ENCODE results near the gene POLQ.

POLQ gene

GRCh38 chr3:121545049-121545573, 677 bp downstream of the POLQ start:
- Mint-ChIP-seq H3K27ac (peak overlapping the region; percentile 18), H3K9me3 (no peaks in the 10 kb centered on the region)

GRCh38 chr3:121542924-121543323, 2.9 kb downstream of the POLQ start:
- Mint-ChIP-seq H3K27me3 (no peaks in the 10 kb centered on the region), H3K4me1 (ENCODE audit: low read depth) (peaks cover 6% of the 10 kb centered on the region), H3K4me3 (no peak overlapping the region), H3K27ac (no peak overlapping the region), H3K9me3 (no peaks in the 10 kb centered on the region), H3K36me3 (ENCODE audit: low read depth) (no peaks in the 10 kb centered on the region)
- intact Hi-C loops (cut with micrococcal nuclease): loop anchor here (10.0 kb wide), 2 partner anchors 202 to 732 kb away; partner anchors contain the start of gene GOLGB1

More at GRCh38 chr3:121545049-121545573, 677 bp downstream of the POLQ start:
- H3K4me3 Mint-ChIP-seq: peak overlapping the region; percentile 83
- H3K36me3 Mint-ChIP-seq (ENCODE audit: low read depth): no peaks in the 10 kb centered on the region
- intact Hi-C loops (cut with micrococcal nuclease): loop anchor here (10.0 kb wide), 2 partner anchors 200 to 730 kb away; partner anchors contain the start of gene GOLGB1
- H3K4me1 Mint-ChIP-seq (ENCODE audit: low read depth): peaks cover 12% of the 10 kb centered on the region
- no peaks in the 10 kb centered on the region for H3K27me3 Mint-ChIP-seq

- peak overlapping the region; percentile 36 for H3K27ac Mint-ChIP-seq
- no peaks in the 10 kb centered on the region for H3K9me3 Mint-ChIP-seq
- intact Hi-C loops (cut with micrococcal nuclease): no loop called here
Observed at GRCh38 chr3:121531269-121531668, 14.5 kb downstream of the POLQ start.

GRCh38 chr3:121529308-121529707, 16.5 kb downstream of the POLQ start:
- Mint-ChIP-seq H3K9me3 (no peaks in the 10 kb centered on the region), H3K4me1 (ENCODE audit: low read depth) (no peaks in the 10 kb centered on the region), H3K4me3 (no peak overlapping the region), H3K27me3 (no peaks in the 10 kb centered on the region), H3K36me3 (ENCODE audit: low read depth) (peaks cover 5% of the 10 kb centered on the region), H3K27ac (no peak overlapping the region)
- intact Hi-C loops (cut with micrococcal nuclease): no loop called here

More at GRCh38 chr3:121531269-121531668, 14.5 kb downstream of the POLQ start:
- Mint-ChIP-seq H3K4me1 (ENCODE audit: low read depth) (no peaks in the 10 kb centered on the region), H3K4me3 (no peak overlapping the region), H3K36me3 (ENCODE audit: low read depth) (peaks cover 6% of the 10 kb centered on the region), H3K27me3 (no peaks in the 10 kb centered on the region)

GRCh38 chr3:121520510-121520909, 25.3 kb downstream of the POLQ start:
- H3K27me3 Mint-ChIP-seq: no peaks in the 10 kb centered on the region
- intact Hi-C loops (cut with micrococcal nuclease): no loop called here
- peaks cover 8% of the 10 kb centered on the region for H3K9me3 Mint-ChIP-seq
- no peak overlapping the region for H3K4me3 Mint-ChIP-seq
- H3K36me3 Mint-ChIP-seq (ENCODE audit: low read depth): peaks cover 11% of the 10 kb centered on the region
- H3K4me1 Mint-ChIP-seq (ENCODE audit: low read depth): no peaks in the 10 kb centered on the region
- no peak overlapping the region for H3K27ac Mint-ChIP-seq

- Mint-ChIP-seq H3K36me3 (ENCODE audit: low read depth) (peaks cover 11% of the 10 kb centered on the region), H3K9me3 (peaks cover 9% of the 10 kb centered on the region), H3K27ac (no peak overlapping the region), H3K4me3 (no peak overlapping the region), H3K4me1 (ENCODE audit: low read depth) (no peaks in the 10 kb centered on the region), H3K27me3 (no peaks in the 10 kb centered on the region)
- intact Hi-C loops (cut with micrococcal nuclease): no loop called here
Observed at GRCh38 chr3:121517953-121518655, 27.7 kb downstream of the POLQ start.

GRCh38 chr3:121515862-121516261, 29.9 kb downstream of the POLQ start:
- no peak overlapping the region for H3K4me3 Mint-ChIP-seq
- no peaks in the 10 kb centered on the region for H3K4me1 Mint-ChIP-seq (ENCODE audit: low read depth)
- H3K9me3 Mint-ChIP-seq: peaks cover 9% of the 10 kb centered on the region
- H3K27me3 Mint-ChIP-seq: no peaks in the 10 kb centered on the region
- intact Hi-C loops (cut with micrococcal nuclease): no loop called here
- H3K36me3 Mint-ChIP-seq (ENCODE audit: low read depth): peaks cover 11% of the 10 kb centered on the region
- no peak overlapping the region for H3K27ac Mint-ChIP-seq

GRCh38 chr3:121515313-121515712, 30.5 kb downstream of the POLQ start:
- Mint-ChIP-seq H3K36me3 (ENCODE audit: low read depth) (peaks cover 11% of the 10 kb centered on the region), H3K27me3 (no peaks in the 10 kb centered on the region), H3K27ac (no peak overlapping the region), H3K9me3 (peaks cover 9% of the 10 kb centered on the region), H3K4me1 (ENCODE audit: low read depth) (no peaks in the 10 kb centered on the region), H3K4me3 (no peak overlapping the region)
- intact Hi-C loops (cut with micrococcal nuclease): no loop called here

GRCh38 chr3:121514496-121514895, 31.3 kb downstream of the POLQ start:
- Mint-ChIP-seq H3K27me3 (no peaks in the 10 kb centered on the region), H3K4me1 (ENCODE audit: low read depth) (no peaks in the 10 kb centered on the region), H3K27ac (no peak overlapping the region), H3K9me3 (peaks cover 9% of the 10 kb centered on the region), H3K4me3 (no peak overlapping the region), H3K36me3 (ENCODE audit: low read depth) (peaks cover 11% of the 10 kb centered on the region)
- intact Hi-C loops (cut with micrococcal nuclease): no loop called here

- no peaks in the 10 kb centered on the region for H3K4me1 Mint-ChIP-seq (ENCODE audit: low read depth)
- intact Hi-C loops (cut with micrococcal nuclease): no loop called here
- no peak overlapping the region for H3K27ac Mint-ChIP-seq
- no peaks in the 10 kb centered on the region for H3K27me3 Mint-ChIP-seq
- H3K4me3 Mint-ChIP-seq: no peak overlapping the region
- no peaks in the 10 kb centered on the region for H3K9me3 Mint-ChIP-seq
- H3K36me3 Mint-ChIP-seq (ENCODE audit: low read depth): no peaks in the 10 kb centered on the region
Observed at GRCh38 chr3:121508389-121508788, 37.4 kb downstream of the POLQ start.

GRCh38 chr3:121505256-121505655, 40.5 kb downstream of the POLQ start:
- Mint-ChIP-seq H3K4me3 (no peak overlapping the region), H3K36me3 (ENCODE audit: low read depth) (no peaks in the 10 kb centered on the region), H3K27ac (no peak overlapping the region), H3K4me1 (ENCODE audit: low read depth) (no peaks in the 10 kb centered on the region), H3K27me3 (no peaks in the 10 kb centered on the region), H3K9me3 (no peaks in the 10 kb centered on the region)
- intact Hi-C loops (cut with micrococcal nuclease): no loop called here

- intact Hi-C loops (cut with micrococcal nuclease): no loop called here
- no peaks in the 10 kb centered on the region for H3K9me3 Mint-ChIP-seq
- no peaks in the 10 kb centered on the region for H3K4me1 Mint-ChIP-seq (ENCODE audit: low read depth)
- H3K4me3 Mint-ChIP-seq: no peak overlapping the region
- H3K27ac Mint-ChIP-seq: no peak overlapping the region
- no peaks in the 10 kb centered on the region for H3K27me3 Mint-ChIP-seq
- H3K36me3 Mint-ChIP-seq (ENCODE audit: low read depth): no peaks in the 10 kb centered on the region
Observed at GRCh38 chr3:121504618-121505017, 41.2 kb downstream of the POLQ start.

- Mint-ChIP-seq H3K36me3 (ENCODE audit: low read depth) (no peaks in the 10 kb centered on the region), H3K4me1 (ENCODE audit: low read depth) (no peaks in the 10 kb centered on the region), H3K9me3 (no peaks in the 10 kb centered on the region), H3K27ac (no peak overlapping the region), H3K27me3 (no peaks in the 10 kb centered on the region), H3K4me3 (no peak overlapping the region)
- intact Hi-C loops (cut with micrococcal nuclease): no loop called here
Observed at GRCh38 chr3:121496786-121497185, 49.0 kb downstream of the POLQ start.

- Mint-ChIP-seq H3K36me3 (ENCODE audit: low read depth) (no peaks in the 10 kb centered on the region), H3K4me1 (ENCODE audit: low read depth) (peaks cover 10% of the 10 kb centered on the region), H3K27ac (no peak overlapping the region), H3K4me3 (no peak overlapping the region), H3K9me3 (no peaks in the 10 kb centered on the region), H3K27me3 (no peaks in the 10 kb centered on the region)
- intact Hi-C loops (cut with micrococcal nuclease): no loop called here
Observed at GRCh38 chr3:121493431-121493830, 52.4 kb downstream of the POLQ start.
